ENCODE results near the gene POLA2.

Gene POLA2

GRCh38 chr11:65317025-65317786 is 55.4 kb downstream of the POLA2 start:
- TF ChIP-seq, protein P1, sequence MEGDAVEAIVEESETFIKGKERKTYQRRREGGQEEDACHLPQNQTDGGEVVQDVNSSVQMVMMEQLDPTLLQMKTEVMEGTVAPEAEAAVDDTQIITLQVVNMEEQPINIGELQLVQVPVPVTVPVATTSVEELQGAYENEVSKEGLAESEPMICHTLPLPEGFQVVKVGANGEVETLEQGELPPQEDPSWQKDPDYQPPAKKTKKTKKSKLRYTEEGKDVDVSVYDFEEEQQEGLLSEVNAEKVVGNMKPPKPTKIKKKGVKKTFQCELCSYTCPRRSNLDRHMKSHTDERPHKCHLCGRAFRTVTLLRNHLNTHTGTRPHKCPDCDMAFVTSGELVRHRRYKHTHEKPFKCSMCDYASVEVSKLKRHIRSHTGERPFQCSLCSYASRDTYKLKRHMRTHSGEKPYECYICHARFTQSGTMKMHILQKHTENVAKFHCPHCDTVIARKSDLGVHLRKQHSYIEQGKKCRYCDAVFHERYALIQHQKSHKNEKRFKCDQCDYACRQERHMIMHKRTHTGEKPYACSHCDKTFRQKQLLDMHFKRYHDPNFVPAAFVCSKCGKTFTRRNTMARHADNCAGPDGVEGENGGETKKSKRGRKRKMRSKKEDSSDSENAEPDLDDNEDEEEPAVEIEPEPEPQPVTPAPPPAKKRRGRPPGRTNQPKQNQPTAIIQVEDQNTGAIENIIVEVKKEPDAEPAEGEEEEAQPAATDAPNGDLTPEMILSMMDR (IDR thresholded peaks at IDR 0.05; ENCODE audit: insufficient read depth, low read length, poor library complexity, severe bottlenecking), result no peak
- H3K27me3 ChIP-seq (replicated peaks; ENCODE audit: control insufficient read depth, insufficient read depth, low read length), result no peaks in the 10 kb centered on the region
- no peak for DNase-seq (ENCODE audit: extremely low read depth, insufficient read length)
- no peaks in the 10 kb centered on the region for H3K36me3 ChIP-seq (ENCODE audit: control insufficient read depth, insufficient read depth, low read length)
- H3K4me3 ChIP-seq (replicated peaks; ENCODE audit: low read depth, low read length), result no peak overlapping the region

DNA sequence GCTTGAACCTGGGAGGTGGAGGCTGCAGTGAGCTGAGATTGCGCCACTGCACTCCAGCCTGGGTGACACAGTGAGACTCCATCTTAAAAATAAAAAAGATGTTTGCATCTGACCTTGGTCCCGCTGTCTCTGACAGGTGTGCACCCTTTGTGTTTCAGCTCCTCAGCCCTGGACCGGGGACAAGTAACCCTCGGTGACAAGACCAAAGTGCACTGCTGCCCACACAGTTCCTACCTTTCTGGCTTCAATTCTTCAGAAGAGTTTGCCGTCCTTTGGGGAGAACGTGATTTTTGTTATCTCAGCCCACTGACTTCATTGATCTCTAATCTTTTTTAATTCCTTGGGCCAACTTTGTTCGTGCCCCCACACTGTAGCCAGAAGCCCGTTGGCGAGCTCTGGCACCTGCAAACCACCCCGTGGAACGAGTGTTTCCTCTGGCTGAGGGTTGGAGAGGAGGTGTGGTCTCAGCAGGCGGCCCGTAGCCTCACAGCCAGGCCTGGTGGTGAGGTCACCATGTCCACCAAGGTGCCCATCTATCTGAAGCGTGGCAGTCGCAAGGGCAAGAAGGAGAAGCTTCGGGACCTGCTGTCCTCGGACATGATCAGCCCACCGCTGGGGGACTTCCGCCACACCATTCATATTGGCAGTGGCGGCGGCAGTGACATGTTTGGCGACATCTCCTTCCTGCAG is 58.8 kb downstream of the POLA2 start:
- TF ChIP-seq, protein P1 (IDR thresholded peaks at IDR 0.05; ENCODE audit: insufficient read depth, low read length, poor library complexity, severe bottlenecking), result no peak
- H3K4me3 ChIP-seq (replicated peaks; ENCODE audit: low read depth, low read length), result no peak overlapping the region
- no peak for DNase-seq (ENCODE audit: extremely low read depth, insufficient read length)
- H3K36me3 ChIP-seq (ENCODE audit: control insufficient read depth, insufficient read depth, low read length), result no peaks in the 10 kb centered on the region
- no peaks in the 10 kb centered on the region for H3K27me3 ChIP-seq (replicated peaks; ENCODE audit: control insufficient read depth, insufficient read depth, low read length)

DNA sequence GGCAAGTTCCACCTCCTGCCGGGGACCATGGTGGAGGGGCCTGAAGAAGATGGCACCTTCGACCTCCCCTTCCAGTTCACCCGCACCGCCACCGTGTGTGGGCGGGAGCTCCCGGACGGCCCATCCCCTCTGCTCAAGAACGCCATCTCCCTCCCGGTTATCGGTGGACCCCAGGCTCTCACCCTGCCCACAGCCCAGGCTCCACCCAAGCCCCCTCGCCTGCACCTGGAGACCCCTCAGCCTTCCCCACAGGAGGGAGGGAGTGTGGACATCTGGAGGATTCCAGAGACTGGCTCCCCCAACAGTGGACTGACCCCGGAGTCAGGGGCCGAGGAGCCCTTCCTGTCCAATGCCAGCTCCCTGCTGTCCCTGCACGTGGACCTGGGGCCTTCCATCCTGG is 59.3 kb downstream of the POLA2 start:
- TF ChIP-seq, protein P1 (IDR thresholded peaks at IDR 0.05; ENCODE audit: insufficient read depth, low read length, poor library complexity, severe bottlenecking), result no peak
- Histone ChIP-seq H3K27me3 (replicated peaks; ENCODE audit: control insufficient read depth, insufficient read depth, low read length) (no peaks in the 10 kb centered on the region), H3K36me3 (ENCODE audit: control insufficient read depth, insufficient read depth, low read length) (no peaks in the 10 kb centered on the region)

GRCh38 chr11:65321828-65322485 is 60.2 kb downstream of the POLA2 start:
- no peak overlapping the region for H3K4me3 ChIP-seq (replicated peaks; ENCODE audit: low read depth, low read length)
- TF ChIP-seq, protein P1 (IDR thresholded peaks at IDR 0.05; ENCODE audit: insufficient read depth, low read length, poor library complexity, severe bottlenecking), result no peak
- no peaks in the 10 kb centered on the region for H3K36me3 ChIP-seq (ENCODE audit: control insufficient read depth, insufficient read depth, low read length)
- no peaks in the 10 kb centered on the region for H3K27me3 ChIP-seq (replicated peaks; ENCODE audit: control insufficient read depth, insufficient read depth, low read length)
- no peak for DNase-seq (ENCODE audit: extremely low read depth, insufficient read length)

More for the DNA sequence above, 59.3 kb downstream of the POLA2 start:
- DNase-seq (ENCODE audit: extremely low read depth, insufficient read length), result no peak
- no peak overlapping the region for H3K4me3 ChIP-seq (replicated peaks; ENCODE audit: low read depth, low read length)

DNA sequence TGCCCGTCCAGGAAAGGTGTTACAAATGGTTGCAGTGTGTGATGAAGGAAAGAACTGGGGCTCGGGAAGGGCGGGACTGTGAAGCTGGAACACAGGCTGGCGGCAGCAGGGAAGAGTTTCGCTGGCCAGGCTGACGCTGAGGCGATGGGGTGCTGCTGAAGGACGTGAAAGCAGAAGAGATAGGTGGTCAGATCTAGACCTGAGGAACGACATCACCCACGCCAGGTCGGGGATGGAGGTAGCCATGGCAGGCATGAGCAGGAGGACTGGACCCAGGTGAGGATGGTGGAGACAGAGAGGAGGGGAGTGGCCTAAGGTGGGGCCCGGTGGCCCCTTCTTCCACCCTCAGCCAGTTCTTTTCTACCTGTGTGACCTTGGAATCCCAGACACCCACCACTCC is 62.1 kb downstream of the POLA2 start:
- no peak for DNase-seq (ENCODE audit: extremely low read depth, insufficient read length)
- Histone ChIP-seq H3K27me3 (replicated peaks; ENCODE audit: control insufficient read depth, insufficient read depth, low read length) (no peaks in the 10 kb centered on the region), H3K36me3 (ENCODE audit: control insufficient read depth, insufficient read depth, low read length) (no peaks in the 10 kb centered on the region), H3K4me3 (replicated peaks; ENCODE audit: low read depth, low read length) (no peak overlapping the region)
- TF ChIP-seq, protein P1 (IDR thresholded peaks at IDR 0.05; ENCODE audit: insufficient read depth, low read length, poor library complexity, severe bottlenecking), result no peak

Data from GM06990 (cell line).